Stimulated activated CD8-positive, alpha-beta memory T cell treated with anti-CD3 and anti-CD28 coated beads, Interleukin-4, amount 100 ng/mL, for 4 hours (primary cell): ENCODE measurements around the gene RBM20.

ENCODE experiments used
- DNase-seq, 2 donors: peaks; one replicate each; pipeline ENCODE4 v3.0.0-alpha.2; 2020; ENCODE audit warnings: low read depth in 2 of 2, low spot score in 1 of 2

RBM20 gene

DNA sequence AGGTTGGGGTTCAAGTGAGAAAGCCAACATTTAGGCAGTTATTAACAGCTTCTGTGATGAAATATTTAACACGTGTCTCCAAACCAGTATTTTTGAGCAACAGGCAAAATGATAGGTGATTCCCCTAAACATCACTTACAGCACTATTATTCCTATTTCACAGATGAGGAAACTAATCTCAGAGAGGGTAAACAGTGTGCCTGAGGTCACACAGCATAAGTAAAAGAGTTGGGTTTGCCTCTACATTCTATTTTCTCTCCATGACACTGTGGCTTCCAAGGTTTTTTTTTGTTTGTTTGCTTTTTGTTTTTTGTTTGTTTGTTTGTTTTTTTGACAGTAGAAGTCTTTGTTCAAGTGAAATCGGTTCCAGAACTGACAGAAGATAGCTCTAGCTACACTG lies 184.4 kb downstream of the RBM20 start:
- no peak for DNase-seq

GRCh38 chr10:110829721-110830410 lies 185.7 kb downstream of the RBM20 start:
- no peak for DNase-seq

DNA sequence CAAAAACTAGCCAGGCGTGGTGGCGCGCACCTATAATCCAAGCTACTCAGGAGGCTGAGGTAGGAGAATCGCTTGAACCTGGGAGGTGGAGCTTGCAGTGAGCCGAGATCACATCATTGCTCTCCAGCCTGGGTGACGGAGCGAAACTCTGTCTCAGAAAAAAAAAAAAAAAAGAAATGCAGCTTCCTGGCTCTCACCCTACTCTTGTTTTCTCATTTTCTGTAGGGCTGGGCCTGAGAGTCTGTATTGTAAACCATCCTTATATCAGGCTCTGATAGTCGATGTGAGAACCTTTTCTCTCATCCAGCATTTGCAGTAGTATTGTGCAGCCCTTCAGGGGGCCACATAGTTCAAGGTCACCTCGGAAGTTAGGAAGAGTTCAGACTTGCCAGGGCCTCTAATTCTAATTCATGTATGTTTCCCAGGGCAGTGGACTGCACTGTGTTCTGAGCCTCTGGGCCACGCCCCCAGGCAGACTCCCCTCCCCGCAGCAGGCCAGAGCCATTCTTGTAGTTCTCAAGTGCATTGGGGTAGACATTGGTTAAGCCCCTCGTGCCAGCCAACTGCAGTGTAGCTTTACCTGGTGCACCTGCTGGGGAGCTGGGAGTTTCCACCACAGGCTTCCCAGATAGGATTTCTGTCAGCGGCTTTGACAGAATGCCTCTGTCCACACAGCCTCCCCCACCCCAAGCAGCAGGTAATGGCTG lies 189.3 kb downstream of the RBM20 start:
- no peak for DNase-seq

DNA sequence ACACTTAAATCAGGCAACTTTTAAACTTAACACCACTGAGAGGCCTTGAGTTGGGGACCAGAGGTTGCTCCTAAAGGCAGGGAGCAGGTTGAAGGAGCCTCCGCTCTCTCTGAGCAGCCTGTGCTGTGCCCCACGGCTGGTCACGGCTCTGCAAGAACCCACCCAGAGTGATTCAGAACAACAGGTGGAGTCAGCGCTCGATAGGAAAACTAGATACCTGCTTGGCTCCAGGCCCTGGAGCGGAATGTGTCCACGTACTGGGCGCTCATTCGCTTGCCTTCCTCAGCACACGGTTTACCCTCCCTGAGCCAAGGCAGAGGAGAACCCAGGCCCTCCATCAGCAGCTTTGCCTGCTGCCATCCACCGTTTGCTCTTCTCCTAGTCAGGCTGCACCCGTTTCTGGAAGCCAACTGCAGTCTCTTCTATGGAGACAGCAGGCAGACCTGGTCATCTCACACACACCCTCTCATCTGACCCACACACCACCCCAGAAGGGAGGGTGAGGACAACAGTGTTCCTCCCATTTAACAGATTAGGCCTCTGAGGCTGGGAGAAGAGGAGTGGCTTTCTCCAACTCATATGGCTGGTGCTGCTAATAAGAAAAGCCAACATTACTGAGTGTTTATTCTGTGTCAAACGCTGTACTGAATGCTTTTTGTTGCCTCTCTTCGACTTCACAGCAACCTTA lies 189.9 kb downstream of the RBM20 start:
- DNase-seq: no peak

GRCh38 chr10:110834629-110835301 lies 190.6 kb downstream of the RBM20 start:
- no peak for DNase-seq

- DNase-seq: no peak
These were observed 191.7 kb downstream of the RBM20 start for GRCh38 chr10:110835841-110836240.

- DNase-seq: no peak
These were observed 192.6 kb downstream of the RBM20 start for GRCh38 chr10:110836706-110837105.

- DNase-seq: no peak
These were observed 193.5 kb downstream of the RBM20 start for GRCh38 chr10:110837418-110838171.

DNA sequence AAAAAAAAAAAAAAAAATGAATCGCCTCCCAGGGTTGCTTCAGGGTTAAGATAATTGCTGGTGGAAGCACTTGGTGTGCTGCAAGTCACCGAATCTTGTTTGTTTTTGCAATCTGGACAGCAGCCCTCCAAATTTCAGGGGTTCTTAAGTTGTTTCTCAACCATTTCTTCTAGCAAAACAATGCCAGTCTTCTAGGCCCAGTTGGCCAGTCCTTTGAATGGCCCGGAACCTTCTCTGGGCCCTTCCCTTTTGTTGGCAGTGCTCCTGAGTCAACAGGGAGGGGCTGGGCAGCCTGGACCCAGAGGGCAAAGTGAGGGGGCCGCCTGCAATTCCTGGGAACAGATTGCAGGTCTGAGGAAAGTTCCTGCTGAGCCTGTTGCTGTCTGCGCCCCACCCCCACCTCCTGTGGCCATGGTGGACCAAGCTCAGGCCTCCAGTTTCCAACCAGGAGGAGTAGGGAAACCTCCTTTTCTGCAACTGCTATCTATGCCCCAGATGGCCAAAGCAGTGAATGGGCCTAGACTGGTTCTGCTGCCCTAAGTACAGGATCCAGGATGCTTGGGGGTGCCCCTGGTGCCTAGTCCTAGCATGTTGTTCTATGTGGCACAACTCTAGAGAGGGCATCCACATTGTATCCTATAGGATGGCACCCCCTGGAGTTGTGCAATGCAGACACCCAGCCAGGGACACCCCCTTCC lies 196.2 kb downstream of the RBM20 start:
- no peak for DNase-seq

DNA sequence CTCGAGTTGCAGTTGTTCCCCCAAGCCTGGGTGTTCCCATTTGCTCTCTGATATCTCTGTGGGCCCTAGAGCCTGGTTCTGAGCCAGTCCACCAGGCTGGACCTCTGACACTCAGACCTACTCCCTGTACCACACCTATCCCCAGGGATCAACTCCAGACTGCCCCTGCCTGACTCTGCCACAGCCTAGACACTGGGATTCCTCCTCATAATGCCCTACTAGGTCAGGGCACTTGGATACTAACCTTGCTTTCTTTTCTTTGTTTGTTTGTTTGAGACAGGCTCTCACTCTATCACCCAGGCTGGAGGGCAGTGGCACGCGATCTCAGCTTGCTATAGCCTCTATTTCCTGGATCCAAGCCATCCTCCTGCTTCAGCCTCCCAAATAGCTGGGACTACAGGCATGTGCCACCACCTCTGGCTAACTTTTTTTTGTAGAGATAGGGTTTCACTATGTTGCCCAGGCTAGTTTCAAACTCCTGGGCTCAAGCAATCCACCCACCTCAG lies 196.8 kb downstream of the RBM20 start:
- no peak for DNase-seq

DNA sequence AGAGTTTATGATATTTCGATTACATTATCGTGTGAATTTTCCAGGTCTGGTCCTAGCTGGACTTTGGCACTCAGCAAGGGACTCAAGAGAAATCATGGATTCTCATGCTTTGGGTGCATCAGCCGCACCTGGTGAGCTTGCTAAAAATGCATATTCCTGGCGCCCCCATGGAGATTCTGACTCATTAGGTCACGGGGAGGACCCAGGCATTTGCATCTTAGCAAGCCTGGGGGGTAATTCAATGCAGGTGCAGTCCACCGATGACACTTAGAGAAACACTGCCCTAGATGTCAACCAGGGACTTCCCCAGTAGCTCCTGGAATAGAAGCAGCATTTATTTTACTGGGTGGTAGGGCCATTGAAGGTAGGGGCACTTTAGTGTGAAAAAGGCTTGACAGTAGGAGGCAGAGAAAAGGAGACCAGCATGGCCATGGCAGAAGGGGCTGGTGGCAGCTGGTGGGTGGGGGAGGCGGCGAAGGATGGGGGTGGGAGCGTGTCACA lies 197.7 kb downstream of the RBM20 start:
- no peak for DNase-seq

DNA sequence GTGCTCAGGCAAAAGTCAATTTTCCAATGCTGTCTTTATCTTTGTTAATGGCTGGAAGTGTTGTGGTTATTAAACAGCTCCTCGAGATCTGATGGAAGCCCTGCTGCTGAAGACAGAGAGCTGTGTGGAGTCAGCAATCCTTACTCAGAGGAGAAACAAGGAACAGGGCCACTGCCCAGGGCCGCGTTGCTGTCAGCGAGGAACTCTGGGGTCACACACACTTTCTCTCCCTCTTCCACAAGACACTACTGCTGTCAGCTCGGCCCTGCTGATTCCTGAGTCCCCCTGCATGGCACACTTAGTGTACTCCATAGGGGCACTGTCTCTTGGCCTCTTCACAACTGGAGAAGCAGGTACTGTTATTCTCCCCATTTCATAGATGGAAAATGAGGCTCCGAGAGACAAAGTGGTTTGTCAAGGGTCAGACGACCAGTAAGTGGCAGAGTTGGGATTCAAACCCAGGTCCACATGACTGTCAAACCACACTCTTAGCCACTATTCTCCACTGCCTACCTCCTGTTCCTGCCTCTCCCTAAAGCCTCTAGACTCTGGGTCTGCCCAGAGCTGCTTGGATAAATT lies 198.3 kb downstream of the RBM20 start:
- no peak for DNase-seq

GRCh38 chr10:110843031-110843430 lies 198.9 kb downstream of the RBM20 start:
- no peak for DNase-seq

GRCh38 chr10:110843796-110844616 lies 199.9 kb downstream of the RBM20 start:
- DNase-seq: no peak

DNA sequence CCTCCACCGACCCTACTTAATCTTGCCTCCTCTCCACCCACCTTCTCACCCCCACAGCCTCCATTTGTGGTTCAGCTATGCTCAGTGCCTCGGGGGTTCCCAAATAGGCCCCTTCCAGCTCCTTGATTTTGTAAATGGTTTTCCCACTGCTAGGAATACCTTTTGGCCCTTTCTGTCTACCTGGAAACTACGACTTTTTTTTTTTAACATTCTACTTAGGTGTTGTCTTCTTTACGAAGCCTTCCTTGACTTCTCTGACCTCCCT lies 200.4 kb downstream of the RBM20 start:
- no peak for DNase-seq

DNA sequence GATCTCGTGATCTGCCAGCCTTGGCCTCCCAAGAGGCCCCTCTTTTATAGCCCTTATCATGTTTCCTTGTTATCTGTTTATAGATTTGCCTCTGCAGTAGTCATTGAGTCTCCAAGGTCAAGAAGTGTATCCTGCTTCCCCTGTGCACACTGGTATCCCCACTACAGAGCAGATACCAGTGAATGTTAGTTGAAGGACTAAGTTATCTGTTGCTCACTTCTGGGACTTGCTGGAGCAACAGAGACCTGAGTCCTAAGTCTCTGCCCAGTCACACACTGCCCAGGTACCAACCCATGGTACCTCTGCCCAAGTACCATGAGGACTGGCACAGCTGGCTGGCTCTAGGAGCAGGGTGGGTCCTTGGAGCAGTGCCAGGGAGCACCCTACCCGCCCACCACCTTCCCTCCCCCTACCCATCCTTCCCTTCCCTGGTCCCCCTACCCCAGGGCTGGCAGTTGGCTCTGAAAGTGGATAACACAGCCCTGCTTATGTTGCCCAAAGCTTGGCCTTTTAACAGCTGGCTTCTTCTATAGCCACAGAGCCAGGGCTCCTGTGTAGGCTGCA lies 201.1 kb downstream of the RBM20 start:
- DNase-seq: no peak

DNA sequence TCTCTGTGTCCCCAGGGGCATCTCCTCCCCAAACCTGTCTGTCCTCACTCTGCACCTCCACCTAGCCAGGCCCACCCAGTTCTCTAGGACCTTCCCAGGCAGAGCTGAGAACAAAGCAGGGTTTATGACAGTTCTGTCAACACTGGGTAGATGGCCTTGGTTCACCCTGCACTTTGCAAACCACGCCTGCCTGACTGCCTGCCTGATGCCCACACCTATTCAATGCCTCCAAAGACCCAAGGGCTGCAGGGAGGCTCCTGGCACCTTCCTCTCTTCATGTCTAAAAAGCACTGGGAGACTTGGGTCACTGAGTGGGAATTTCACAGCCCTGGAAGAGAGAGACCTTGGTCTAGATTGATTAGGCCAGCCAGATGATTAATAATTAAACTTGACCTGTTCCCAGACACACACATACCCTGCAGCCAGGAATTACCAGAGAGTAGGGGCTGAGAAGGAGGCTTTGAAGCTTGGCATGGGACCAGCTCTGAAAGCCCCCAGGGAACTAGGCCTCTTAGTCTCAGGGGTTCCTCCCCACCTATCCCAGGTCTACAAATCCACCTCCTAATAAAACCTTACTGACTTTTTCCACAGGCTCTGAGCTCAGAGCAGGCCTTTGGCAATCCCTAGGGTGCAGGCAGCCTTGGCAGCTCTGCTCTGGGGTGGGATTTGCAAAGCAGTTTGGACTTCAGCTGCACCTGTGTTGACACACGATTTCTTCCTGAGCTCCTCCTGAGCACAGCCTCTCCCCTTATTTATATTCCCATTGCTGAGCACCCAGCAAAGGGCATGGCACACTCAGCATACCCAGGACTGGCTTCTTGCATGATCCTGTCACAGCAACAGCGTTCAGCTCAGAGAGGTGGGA lies 201.9 kb downstream of the RBM20 start:
- no peak for DNase-seq

GRCh38 chr10:110847374-110847773 lies 203.2 kb downstream of the RBM20 start:
- DNase-seq: no peak
